ENCODE measurements around the gene TTC33.

TTC33 gene

GRCh38 chr5:40501711-40502444, 253.9 kb downstream of the TTC33 start:
- no peak for DNase-seq

- no peak for DNase-seq
Measured at GRCh38 chr5:40499518-40500273, 256.1 kb downstream of the TTC33 start.

GRCh38 chr5:40499007-40499406, 256.8 kb downstream of the TTC33 start:
- no peak for DNase-seq

GRCh38 chr5:40497573-40497972, 258.2 kb downstream of the TTC33 start:
- DNase-seq, result no peak

- DNase-seq, result no peak
Measured at GRCh38 chr5:40495237-40495635, 260.5 kb downstream of the TTC33 start.

- DNase-seq, result no peak
Measured at GRCh38 chr5:40494631-40495236, 261.0 kb downstream of the TTC33 start.

GRCh38 chr5:40492056-40492455, 263.7 kb downstream of the TTC33 start:
- no peak for DNase-seq

- DNase-seq, result no peak
Measured at GRCh38 chr5:40491644-40492043, 264.1 kb downstream of the TTC33 start.

- no peak for DNase-seq
Measured at GRCh38 chr5:40490464-40491111, 265.2 kb downstream of the TTC33 start.

- DNase-seq, result no peak
Measured at GRCh38 chr5:40489421-40489820, 266.3 kb downstream of the TTC33 start.

GRCh38 chr5:40486437-40487275, 269.1 kb downstream of the TTC33 start:
- DNase-seq, result no peak

- no peak for DNase-seq
Measured at GRCh38 chr5:40485021-40485998, 270.5 kb downstream of the TTC33 start.

GRCh38 chr5:40484495-40484894, 271.3 kb downstream of the TTC33 start:
- DNase-seq, result no peak

- DNase-seq, result no peak
Measured at GRCh38 chr5:40483316-40483715, 272.4 kb downstream of the TTC33 start.

- DNase-seq, result no peak
Measured at GRCh38 chr5:40481241-40481640, 274.5 kb downstream of the TTC33 start.

GRCh38 chr5:40480392-40480791, 275.4 kb downstream of the TTC33 start:
- no peak for DNase-seq

- DNase-seq, result no peak
Measured at GRCh38 chr5:40479939-40480338, 275.8 kb downstream of the TTC33 start.

- DNase-seq, result no peak
Measured at GRCh38 chr5:40478766-40479165, 277.0 kb downstream of the TTC33 start.

- no peak for DNase-seq
Measured at GRCh38 chr5:40477856-40478546, 277.8 kb downstream of the TTC33 start.

GRCh38 chr5:40475561-40475960, 280.2 kb downstream of the TTC33 start:
- no peak for DNase-seq

- DNase-seq, result no peak
Measured at GRCh38 chr5:40474250-40474649, 281.5 kb downstream of the TTC33 start.
